ENCODE results near the gene BCAS3. TPM values are rescaled to one million over a fixed set of nuclear protein-coding genes. Genes with fewer than 3 reads are reported as not detected.
"Not testable (repeated sequence)": the region's sequence is repeated elsewhere in the genome, so short reads cannot be mapped to it uniquely, and the experiment has no call there.

The BCAS3 gene
- total RNA-seq, 4 donors from 2014 or later = 20.7 to 76.3 (median 39.8) TPM

GRCh38 chr17:60934723-60935122, 257.1 kb downstream of the BCAS3 start:
- intact Hi-C loops (cut with DNase I; ENCODE audit: low total_unique reads) = no loop called here
- no peak for TF ChIP-seq CTCF (IDR thresholded peaks at IDR 0.05)
- no peak for TF ChIP-seq POLR2A (IDR thresholded peaks at IDR 0.05)
- no peak for TF ChIP-seq EP300 (IDR thresholded peaks at IDR 0.05; ENCODE audit: low read depth)
- no peak for TF ChIP-seq POLR2AphosphoS5 (IDR thresholded peaks at IDR 0.05)
- no peaks in the 10 kb centered on the region for H3K4me1 ChIP-seq
- in situ Hi-C loops (cut with MboI; ENCODE audit: low pct_ligation_motif_present in 1 of 4, low pct_unique_long_range_greater_than_20kb in 1 of 4, low sequenced_read_pairs in 3 of 4) = no loop called here
- H3K36me3 ChIP-seq = no peaks in the 10 kb centered on the region
- DNase-seq = no peak
- H3K27ac ChIP-seq = no peak overlapping the region
- no peaks in the 10 kb centered on the region for H3K9me3 ChIP-seq
- WGBS, 2 donors (ENCODE audit: low coverage in 1 of 2) = 84 to 89% methylated on average over 6 of the region's 6 CpGs
- H3K4me3 ChIP-seq = no peak overlapping the region
- H3K27me3 ChIP-seq = no peaks in the 10 kb centered on the region

- in situ Hi-C loops (cut with MboI; ENCODE audit: low pct_ligation_motif_present in 1 of 4, low pct_unique_long_range_greater_than_20kb in 1 of 4, low sequenced_read_pairs in 3 of 4); H3K4me3 ChIP-seq; H3K36me3 ChIP-seq; intact Hi-C loops (cut with DNase I; ENCODE audit: low total_unique reads); DNase-seq; H3K9me3 ChIP-seq; H3K4me1 ChIP-seq; H3K27me3 ChIP-seq; H3K27ac ChIP-seq: not testable (repeated sequence)
Measured at GRCh38 chr17:60935991-60936390, 258.3 kb downstream of the BCAS3 start.

GRCh38 chr17:60939318-60939717, 261.7 kb downstream of the BCAS3 start:
- intact Hi-C loops (cut with DNase I; ENCODE audit: low total_unique reads) (no loop called here), in situ Hi-C loops (cut with MboI; ENCODE audit: low pct_ligation_motif_present in 1 of 4, low pct_unique_long_range_greater_than_20kb in 1 of 4, low sequenced_read_pairs in 3 of 4) (no loop called here)
- Histone ChIP-seq H3K27me3 (no peaks in the 10 kb centered on the region), H3K4me3 (no peak overlapping the region), H3K9me3 (no peaks in the 10 kb centered on the region), H3K27ac (no peak overlapping the region), H3K36me3 (no peaks in the 10 kb centered on the region), H3K4me1 (peaks cover 0 to 18% (median 7%) of the 10 kb centered on the region in 4 donors)
- no peak for DNase-seq
- 91 to 93% methylated on average over 2 of the region's 2 CpGs for WGBS, 2 donors (ENCODE audit: low coverage in 1 of 2)
- TF ChIP-seq CTCF (IDR thresholded peaks at IDR 0.05) (no peak), EP300 (IDR thresholded peaks at IDR 0.05; ENCODE audit: low read depth) (no peak), POLR2A (IDR thresholded peaks at IDR 0.05) (no peak), POLR2AphosphoS5 (IDR thresholded peaks at IDR 0.05) (no peak)

GRCh38 chr17:60941028-60941427, 263.4 kb downstream of the BCAS3 start:
- 39 to 43% methylated on average over 4 to 5 of the region's 5 CpGs for WGBS, 2 donors (ENCODE audit: low coverage in 1 of 2)

GRCh38 chr17:60941571-60941970, 263.9 kb downstream of the BCAS3 start:
- Histone ChIP-seq H3K9me3 (no peaks in the 10 kb centered on the region), H3K27ac (peak overlapping the region in 3 of 4 donors; percentile 49 to 66 (median 50)), H3K36me3 (no peaks in the 10 kb centered on the region), H3K4me1 (peaks cover 0 to 18% (median 7%) of the 10 kb centered on the region in 4 donors), H3K4me3 (no peak overlapping the region), H3K27me3 (no peaks in the 10 kb centered on the region)
- in situ Hi-C loops (cut with MboI; ENCODE audit: low pct_ligation_motif_present in 1 of 4, low pct_unique_long_range_greater_than_20kb in 1 of 4, low sequenced_read_pairs in 3 of 4) (no loop called here), intact Hi-C loops (cut with DNase I; ENCODE audit: low total_unique reads) (no loop called here)
- 38 to 51% methylated on average over 2 of the region's 2 CpGs for WGBS, 2 donors (ENCODE audit: low coverage in 1 of 2)
- TF ChIP-seq POLR2AphosphoS5 (IDR thresholded peaks at IDR 0.05) (no peak), POLR2A (IDR thresholded peaks at IDR 0.05) (no peak), CTCF (IDR thresholded peaks at IDR 0.05) (no peak), EP300 (IDR thresholded peaks at IDR 0.05; ENCODE audit: low read depth) (no peak)
- no peak for DNase-seq

More at GRCh38 chr17:60941028-60941427, 263.4 kb downstream of the BCAS3 start:
- intact Hi-C loops (cut with DNase I; ENCODE audit: low total_unique reads) = no loop called here
- no peaks in the 10 kb centered on the region for H3K27me3 ChIP-seq
- in situ Hi-C loops (cut with MboI; ENCODE audit: low pct_ligation_motif_present in 1 of 4, low pct_unique_long_range_greater_than_20kb in 1 of 4, low sequenced_read_pairs in 3 of 4) = no loop called here
- H3K27ac ChIP-seq = peak overlapping the region; percentile 46 to 66 (median 50)
- H3K9me3 ChIP-seq = no peaks in the 10 kb centered on the region
- no peak for TF ChIP-seq EP300 (IDR thresholded peaks at IDR 0.05; ENCODE audit: low read depth)
- peak; percentile 33 to 67 (median 35) for TF ChIP-seq POLR2AphosphoS5 (IDR thresholded peaks at IDR 0.05)
- no peak overlapping the region for H3K4me3 ChIP-seq
- no peaks in the 10 kb centered on the region for H3K36me3 ChIP-seq
- H3K4me1 ChIP-seq = peaks cover 0 to 18% (median 7%) of the 10 kb centered on the region in 4 donors
- DNase-seq = peak; percentile 78

Data from transverse colon (tissue), 4 donors.